ENCODE results near the gene FAM47E.

The FAM47E gene, protein sequence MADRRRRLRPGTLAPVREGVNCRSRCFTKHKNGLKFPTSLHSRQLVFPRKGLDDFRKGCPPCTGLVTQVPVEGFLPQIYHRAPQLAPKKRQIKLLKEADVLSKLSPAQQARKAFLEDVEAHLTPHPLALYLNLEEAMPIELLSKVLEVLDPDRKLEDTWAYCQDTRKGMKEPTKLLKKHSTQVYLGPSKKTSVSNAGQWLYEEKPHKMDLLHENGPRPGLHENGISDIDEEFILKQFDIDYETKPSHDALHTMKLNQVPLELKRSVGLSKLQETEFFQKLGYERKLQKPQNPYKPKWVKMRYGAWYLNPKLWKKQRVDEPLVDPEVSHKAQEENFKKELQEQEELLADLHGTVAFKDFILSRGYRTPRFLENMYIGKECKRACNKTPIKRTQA

DNA sequence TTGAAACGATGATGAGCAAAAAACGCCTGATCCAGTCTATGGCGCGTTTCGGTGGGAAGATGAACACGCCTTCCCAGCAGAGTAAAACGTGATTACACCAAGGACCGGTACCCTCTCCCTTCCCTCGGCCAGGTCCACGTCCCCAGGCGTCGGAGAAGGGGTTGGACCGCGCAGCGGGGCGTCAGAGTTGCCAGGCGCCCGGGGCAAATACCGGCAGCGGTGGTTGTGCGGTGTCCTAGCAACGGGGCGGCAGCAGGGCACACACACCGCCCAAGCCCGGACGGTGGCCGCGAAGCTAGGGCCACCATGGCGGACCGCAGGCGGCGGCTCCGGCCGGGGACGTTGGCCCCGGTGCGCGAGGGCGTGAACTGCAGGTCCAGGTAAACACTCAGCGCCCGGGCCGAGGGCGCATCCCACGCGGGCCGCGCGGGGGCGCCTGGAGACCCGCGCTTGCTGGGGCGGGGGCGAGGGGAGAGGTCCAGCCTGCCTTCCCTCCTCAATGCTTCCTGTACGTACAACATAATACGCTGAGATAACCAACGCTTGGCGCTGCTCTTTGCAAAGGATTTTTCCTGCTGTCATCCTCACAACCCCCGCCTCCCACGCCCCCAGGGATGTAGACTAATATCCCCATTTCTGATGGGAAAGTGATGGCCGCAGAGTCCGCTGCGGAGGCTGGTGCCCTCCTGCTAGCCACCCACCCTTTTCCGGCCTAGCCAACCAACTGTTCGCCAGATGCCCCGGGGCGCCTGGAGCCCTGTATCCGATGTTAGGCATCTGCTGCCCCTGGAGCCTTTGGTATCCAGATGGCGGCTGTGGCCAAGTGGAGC is at the start of gene FAM47E:
Gene FAM47E, plus strand, starts transcription at position 281 of the 830 bp plus-strand sequence. Its CDS starts 26 bp downstream, at position 307.
- peak in 1 of 2 experiments; percentile 19 for DNase-seq

DNA sequence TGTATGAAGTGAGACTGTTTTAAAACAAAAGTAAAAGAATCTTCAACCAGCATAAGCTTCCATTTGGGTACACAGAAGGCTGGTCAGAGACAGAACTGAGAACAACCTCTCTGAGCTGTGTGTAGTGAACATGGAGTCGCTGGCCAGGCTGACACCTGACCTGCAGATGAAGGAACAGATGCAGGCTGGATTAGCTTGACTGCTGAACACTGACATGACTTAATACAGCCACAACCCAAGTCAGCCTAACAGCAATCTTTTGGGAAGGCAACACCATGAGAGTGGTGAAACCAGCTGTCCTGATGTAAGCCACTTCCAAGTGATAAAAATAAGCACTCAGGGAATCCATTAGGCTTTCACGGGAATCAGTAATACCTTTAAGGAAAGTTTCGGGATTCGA is 48.0 kb upstream of the FAM47E start:
- DNase-seq, result no peak

DNA sequence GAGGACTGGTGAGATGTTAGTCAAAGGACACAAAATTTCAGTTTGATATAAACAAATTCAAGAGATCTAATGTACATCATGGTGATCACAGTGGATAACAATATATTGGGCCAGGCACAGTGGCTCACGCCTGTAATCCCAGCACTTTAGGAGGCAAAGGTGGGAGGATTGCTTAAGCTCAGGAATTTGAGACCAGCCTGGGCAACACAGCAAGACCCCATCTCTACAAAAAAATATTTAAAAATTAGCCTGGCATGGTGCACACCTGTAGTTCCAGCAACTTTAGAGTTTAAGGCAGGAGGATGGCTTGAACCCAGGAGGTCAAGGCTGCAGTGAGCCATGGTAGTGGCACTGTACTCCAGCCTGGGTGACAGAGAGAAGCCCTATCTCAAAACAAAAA is 46.6 kb upstream of the FAM47E start:
- DNase-seq, result no peak

DNA sequence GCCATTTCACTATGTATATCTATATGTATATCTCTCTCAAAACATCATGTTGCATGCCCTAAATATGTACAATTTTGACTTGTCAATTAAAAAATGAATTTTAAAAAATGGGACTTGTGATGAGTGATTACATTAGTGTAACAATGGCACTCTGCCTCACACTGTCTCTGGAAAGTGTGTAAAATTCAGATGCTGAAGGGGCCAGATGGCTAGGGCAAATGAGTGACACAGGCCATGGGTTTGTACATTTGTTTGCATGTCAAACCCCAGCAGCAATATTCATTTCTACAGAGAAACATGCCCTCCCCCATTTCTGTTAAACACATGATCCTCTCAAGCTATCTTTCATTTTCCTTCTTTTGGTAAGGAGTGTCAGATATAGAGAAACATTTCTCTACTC is 46.0 kb upstream of the FAM47E start:
- no peak for DNase-seq

DNA sequence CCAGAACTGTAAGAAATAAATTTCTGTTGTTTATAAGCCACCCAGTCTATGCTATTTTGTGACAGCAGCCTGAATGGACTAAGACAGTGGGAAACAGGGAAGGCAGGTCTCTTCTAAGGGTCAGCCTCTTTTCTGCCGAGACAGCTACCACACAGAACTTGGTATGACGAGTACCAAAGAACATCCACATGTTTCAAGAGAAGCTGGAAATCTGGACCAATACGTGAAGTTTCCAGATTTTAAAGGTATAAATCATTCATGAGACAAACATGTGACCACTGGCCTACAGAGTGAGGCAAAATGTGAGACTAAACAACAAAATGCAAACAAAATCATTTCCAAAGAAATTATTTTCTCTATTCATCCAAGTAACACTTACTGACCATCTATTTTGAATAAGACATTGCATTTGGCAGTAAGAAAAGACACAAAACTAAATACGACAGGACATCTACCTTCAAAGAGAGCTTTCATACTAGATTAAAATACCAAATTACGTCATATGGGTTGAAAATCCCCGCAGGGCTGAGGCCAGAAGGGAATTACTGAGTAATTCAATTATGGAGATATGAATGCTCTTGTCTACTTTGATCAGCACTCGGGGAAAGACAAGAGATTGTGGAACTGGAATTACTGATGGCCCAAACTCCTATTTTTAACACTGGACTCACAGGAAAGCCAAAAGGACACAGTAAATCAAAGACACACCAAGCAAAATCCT is 45.1 kb upstream of the FAM47E start:
- DNase-seq, result no peak

DNA sequence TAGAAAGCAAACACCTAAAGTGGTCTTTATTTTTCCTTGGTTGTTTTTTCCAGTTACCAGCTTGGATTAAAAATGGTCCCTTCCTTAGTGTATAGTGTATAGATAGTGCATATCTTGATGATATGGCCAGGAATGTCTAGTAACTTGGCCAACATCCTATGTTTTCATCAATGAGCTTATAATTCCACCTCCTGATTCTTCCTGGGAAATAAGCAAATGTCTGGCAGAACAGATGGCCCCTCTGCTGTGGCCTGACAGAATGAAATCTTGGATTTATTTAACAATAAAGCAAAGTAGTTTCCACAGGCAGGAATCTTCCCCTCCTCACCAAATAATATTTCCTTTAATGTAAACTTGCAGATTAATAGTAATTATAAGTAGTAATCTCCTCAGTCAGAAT is 44.0 kb upstream of the FAM47E start:
- DNase-seq, result no peak

DNA sequence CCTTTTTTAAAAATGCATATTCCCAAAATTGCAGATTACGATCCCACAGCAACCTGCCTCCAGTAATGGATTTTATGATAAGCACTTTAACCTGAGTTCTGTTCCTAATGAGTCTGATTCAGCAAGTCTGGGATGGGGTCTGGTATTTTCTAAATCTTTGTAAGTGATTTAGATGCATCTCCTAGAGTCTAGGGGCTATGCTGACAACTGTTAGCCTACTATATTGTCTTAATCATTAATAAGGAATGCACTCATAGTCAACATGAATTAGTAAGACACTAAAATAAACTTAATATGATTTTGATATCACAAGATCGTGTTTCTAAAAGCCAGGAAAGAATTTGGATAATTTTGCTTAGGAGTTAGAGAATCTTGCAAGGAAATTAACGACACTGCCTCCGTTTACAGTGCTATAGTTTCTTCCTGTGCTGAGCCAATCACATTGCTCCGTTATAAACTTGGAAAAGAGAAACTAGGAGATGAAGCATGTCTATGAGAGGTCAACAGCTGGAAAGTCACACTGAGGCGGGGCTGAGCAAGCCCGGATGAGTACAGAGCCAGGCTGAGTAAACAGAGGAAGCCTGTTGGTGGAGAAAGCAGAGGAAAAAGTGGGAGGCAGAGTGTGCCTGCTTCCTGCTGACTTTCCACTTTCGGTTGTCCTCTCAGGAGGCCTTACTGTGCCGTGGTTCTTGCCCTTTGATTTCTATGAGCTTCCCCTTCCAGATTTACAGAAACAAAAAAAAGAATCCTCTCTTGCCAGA is 43.3 kb upstream of the FAM47E start:
- DNase-seq, result no peak

DNA sequence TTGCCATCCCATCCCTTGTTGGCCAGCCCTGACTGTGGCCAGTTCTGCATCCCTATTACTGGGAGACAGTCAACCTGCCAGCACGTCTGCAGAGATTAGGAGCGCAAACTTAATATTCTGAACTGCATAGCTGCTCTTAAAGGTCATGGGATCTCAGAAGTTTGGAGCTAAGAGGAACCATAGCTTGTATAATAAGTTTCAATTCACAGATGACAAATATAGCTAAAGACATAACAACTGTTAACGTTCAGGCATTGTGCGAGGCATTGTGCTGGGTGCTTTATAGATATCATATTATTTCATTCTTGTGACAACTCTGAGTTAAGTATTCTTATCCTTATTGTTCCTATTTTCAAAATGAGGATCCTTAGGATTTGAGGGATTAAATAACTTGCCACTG is 41.6 kb upstream of the FAM47E start:
- DNase-seq, result no peak

DNA sequence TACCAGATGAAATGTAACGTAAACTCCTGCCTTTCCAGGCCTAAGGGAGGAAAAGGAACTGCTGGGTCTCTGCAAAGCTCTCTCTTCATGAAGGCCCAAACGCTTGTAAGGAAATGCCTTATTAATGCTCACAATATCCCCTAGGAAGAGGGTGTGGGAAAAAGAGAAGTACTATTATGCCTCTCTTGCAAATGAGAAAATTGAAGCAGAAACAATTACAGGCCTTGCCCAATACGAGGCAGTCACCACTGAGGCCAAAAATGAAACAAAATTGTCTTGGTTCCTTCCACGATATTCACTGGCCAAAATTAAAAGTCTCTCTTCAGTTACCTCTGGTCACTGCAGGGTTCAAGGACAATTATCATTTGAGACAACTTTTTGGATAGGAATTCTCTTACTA is 41.1 kb upstream of the FAM47E start:
- DNase-seq, result no peak

DNA sequence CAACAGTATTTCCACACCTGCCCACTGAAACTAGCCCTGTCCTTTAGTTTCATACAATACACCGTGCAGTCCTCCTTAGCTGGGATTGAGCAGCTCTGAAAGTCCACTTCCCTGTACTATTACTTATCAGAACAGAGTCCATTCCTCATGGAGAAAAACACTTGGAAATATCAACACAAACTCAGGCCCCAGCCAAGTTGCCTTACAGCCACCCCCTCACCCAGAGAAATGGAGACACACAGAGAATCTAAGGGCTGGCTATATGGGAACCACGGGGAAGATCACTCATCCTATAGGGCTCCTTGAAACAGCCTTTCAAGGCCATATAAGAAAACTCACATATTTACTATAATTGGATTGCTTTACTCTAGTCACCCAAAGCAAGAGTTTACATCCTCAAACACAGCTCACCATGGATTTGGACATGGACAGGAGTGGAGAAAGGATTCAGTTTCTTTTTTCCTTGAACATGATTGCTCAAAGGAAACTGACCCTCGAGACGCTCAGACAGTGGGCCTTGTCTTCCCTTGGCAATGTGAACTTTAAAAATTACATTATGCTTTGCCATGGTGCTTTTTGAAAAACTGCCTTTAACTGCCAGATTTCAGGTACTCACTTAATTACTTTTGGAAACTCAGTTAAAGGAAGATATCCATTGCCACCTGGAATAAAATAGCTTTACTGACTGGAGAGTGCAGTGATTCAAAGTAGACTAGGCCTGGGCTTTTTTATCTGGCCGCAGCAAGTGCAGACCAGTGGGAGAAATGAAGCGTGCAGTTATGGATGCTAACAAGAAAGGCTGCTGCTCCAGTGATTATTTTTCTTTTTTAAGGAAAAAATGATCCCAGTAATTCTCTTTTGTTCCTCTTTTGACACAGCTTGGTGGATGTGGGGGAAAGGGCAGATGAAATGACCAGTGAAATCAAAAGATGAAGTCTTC is 39.5 kb upstream of the FAM47E start:
- DNase-seq, result no peak

DNA sequence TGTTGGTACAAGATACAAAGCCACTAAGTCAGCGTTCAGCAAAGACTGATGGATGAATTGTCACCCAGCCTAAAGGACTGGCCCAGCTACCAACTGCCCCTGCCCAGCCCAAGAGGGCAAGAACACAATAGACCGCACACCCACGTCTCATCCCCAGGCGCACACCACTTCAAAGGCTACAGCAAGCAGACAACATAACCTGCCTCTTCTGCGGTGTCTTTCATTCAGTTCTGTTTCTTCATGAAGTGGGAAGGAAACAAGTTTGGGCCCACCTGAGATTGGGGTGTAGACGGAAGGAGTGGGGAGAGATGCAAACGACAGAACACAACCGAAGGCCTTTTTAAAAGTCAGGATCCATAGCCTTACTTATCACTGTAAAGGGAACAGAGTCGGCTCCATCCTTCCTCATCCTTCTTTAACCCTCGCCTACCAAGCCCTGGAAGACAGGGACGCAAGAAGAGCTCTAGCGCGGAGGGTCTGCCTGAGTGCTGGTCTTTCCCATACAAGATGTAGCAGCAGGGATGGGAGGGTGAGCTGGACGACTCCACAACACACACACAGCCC is 38.6 kb upstream of the FAM47E start:
- DNase-seq, result peak in 1 of 2 experiments; percentile 31

DNA sequence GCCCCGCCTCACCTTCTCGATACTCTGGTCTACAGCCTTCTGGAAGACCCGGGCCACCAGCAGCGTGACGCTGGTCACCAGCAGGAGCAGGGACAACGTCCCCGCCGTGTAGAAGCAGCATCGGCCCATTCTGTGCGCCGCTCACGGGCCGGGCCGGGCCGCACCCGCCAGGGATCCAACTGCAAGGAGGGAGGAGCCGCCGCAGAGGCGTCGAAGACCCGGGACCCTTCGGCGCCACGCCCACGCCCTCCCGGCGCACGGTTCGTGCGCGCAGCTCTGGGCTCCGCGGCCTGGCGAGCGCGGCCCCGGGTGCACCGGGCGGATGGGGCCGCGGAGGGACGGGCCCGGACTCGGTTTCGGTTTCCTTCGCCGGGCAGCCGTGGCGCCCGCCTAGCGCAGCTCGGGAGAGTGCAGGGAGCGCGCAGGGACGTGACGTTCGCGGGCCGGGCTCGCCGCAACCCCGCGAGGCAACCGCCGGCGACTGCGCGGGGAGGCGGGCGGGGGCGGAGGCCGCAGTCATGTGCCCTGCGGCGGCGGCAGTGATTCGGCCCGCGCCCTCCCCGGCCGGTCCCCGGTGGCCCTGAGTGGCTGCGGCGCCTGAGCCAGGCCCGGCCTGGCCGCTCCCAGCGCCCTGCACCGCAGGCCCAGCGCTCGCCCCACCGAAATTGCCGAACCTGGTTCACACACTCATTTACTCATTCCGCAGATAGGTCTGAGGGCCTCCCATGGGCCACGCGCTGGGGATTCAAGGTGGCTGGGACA is 37.9 kb upstream of the FAM47E start, which contains the start of gene SCARB2:
Gene SCARB2, minus strand, starts transcription at position 410 of the 762 bp plus-strand sequence. Its CDS starts 281 bp downstream, at position 129.
- peak; percentile 63 to 70 for DNase-seq

DNA sequence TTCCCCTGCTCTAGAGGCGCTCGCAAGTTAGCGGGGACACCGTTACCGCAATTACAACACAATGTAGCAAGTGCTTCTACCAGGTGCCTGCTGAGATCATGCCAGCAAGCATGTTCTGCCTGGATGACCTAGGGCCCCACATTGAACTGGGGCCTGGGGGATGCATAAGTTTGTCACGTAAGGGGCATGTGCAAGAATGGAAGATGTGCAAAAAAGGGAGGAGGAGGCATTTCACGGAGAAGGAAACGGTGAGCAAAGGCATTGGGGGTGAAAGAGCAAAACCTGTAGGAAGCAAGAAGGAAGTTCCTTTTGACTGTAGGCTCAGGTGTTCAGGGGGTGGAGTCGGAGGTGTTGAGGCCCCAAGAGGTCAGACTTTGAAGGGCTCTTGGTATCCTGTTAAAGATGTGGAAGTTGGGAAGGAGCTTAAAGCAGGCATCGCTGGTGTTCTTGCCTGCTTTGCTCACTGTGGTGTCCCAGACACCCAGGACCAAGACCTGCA is 37.3 kb upstream of the FAM47E start:
- no peak for DNase-seq

DNA sequence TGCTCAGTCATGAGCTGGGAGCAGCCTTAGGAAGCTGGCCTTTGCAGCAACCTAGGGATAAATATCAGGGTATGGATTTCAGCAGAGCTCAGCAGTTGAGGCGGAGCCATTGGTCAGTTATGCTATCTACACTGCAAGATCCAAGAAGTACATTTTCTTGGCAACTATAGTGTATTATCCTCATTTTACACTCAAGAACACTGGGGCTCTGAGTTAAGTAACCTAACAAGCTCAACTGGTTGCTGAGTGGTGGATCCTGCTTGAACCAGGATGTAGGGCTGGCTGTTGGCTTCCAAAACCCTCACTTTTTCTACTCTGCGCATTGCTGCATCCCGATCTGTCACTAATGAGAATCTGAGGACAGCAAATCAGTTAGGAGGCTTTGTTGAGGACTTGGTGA is 36.4 kb upstream of the FAM47E start:
- no peak for DNase-seq

DNA sequence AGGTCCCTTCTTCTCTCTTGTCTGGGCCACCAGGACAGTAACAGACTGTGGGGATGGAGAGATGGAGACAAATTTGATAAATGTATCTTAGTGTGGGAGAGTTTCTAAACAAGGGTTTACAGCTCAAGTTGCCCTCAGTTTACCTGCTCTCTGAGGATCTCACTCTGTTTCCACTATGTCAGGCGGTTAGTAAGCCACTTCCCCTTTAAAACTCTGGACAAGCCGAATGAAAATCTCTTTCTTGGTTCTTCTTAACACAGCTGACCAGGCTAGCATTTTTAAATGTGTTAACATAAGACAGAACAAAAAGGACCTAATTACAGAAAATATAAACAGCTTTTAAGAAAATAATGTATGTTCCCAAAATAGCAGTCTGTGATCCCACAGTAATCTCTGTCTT is 35.0 kb upstream of the FAM47E start:
- no peak for DNase-seq

DNA sequence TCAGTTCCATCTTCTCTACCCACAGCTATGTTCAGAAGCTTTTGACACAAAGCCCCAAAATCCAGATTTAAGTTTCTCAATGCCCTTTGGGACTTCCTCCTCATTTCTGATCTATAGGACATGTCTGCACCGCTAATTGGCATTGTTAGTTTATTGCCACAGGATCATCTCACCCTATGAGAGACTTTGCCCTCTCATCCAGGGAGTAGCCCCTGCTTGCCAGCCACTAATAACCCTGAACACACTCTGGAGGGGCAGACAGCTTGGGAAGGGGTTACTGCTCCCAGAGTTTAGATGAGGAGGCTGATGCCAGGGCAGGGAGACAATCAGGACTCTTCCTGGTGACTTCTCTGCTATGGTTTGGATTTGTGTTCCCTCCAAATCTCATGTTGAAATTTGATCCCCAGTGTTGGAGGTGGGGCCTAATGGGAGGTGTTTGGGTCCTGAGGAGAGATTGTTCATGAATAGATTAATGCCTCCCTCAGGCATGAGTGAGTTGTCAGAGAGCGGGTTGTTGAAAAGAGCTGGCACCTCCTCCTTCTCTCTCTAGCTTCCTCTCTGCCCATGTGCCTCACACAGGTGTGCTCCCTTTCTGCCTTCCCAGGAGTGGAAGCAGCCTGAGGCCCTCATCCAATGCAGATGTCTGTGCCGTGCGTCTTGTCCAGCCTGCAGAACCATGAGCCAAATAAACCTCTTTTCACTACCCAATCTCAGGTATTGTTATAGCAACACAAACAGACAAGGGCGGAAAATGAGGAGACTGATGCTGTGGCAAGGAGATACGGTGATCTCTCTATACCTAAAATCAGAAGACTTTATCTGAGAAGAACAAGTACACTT is 34.3 kb upstream of the FAM47E start:
- DNase-seq, result no peak

DNA sequence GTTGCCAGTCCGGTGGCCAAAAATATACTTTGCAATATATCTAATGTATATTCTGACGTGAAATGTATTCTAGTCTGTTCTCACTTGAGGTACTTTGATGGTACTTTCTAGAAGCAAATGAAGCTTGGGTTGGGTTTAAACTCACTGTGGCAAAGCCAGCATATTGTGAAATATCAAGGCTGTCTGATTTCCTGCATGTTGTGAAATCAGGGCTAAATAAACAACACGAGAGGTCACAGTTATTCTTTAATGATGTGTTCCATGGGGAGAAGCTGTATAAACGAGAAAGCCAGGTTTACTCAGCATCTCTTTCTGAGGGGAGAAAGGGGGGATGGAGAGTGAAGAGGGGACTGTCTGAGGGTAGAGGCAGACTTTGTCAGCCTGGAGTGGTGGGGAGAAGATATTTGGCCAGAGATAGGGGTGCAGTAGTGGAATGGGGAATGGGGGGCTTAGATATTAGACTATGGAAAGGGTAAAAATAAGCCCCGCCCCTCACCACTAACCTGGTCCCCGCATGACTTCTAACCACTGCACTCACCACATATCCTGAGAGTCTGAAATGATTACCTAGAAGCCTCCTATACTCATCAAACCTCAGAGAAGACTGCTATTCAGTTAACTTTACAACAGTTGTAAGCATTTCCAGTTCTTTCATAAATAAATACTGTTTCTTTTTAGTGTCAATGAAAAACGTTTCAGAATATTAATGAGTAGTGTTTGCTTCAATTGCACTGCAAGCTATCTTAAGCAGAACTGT is 32.0 kb upstream of the FAM47E start:
- DNase-seq, result no peak

DNA sequence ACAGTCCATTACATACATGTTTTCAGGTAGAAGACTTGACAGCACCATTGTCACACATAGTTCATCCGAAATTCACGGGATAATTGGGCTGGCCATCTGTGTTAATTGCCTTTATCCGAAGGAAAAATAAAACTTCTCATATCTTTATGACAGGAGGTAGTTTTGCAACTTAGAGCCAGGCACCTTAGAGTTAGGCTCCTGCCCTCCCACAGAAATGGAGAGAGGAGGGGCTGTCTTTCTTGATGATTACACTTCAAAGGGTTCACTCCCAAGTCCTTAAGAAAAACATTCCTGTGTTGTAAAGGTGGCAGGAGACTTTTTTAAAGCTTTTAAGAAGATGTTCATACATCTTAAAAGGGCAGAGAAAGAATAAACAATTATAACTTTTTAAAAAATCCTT is 27.4 kb upstream of the FAM47E start:
- no peak for DNase-seq
